B cell (primary cell): ENCODE measurements around the gene SPINK9. TPM values are rescaled to one million over a fixed set of nuclear protein-coding genes. Genes with fewer than 3 reads are reported as not detected.

Experiments
- ATAC-seq: fragments of 200-7000 bp; cut with Tn5 transposase; one replicate; pipeline ENCODE4 v1.10.0; 2021; ENCODE audit warnings: low read depth, mild to moderate bottlenecking, moderate number of reproducible peaks, moderate library complexity
- CTCF ChIA-PET: fragments of 350-600 bp; sonication (Branson Sonifier 250); formaldehyde crosslinking; loops from one replicate; lab custom pipeline; 2021; ENCODE audit warnings: antibody characterized with exemption, inconsistent platforms; lab: Charles Lee
- POLR2A ChIA-PET: fragments of 350-600 bp; sonication (Branson Sonifier 250); formaldehyde crosslinking; loops from one replicate; lab custom pipeline; 2021; ENCODE audit warnings: antibody characterized with exemption; lab: Charles Lee
- DNase-seq: peaks from one replicate; pipeline ENCODE4 v3.0.0; 2013
- H2AFZ ChIP-seq: 2 replicates; pipeline ENCODE4 v1.6.1; 2012; ENCODE audit warnings: mild to moderate bottlenecking, low read depth, low read length; ENCODE audit not compliant: insufficient read depth, poor library complexity, severe bottlenecking
- H3K27ac ChIP-seq, 2 donors: 1 replicate in 1 of 2; 2 replicates in 1 of 2; pipeline ENCODE4 v1.5.1; 2012 to 2013; ENCODE audit warnings: low read length in 2 of 2, mild to moderate bottlenecking in 2 of 2, moderate library complexity in 1 of 2
- H3K27me3 ChIP-seq, 4 experiments: fragments of 200-600 bp in 1 of 4; sonication (generic) in 1 of 4; replicated peaks in 1 of 4; 1 replicate in 2 of 4; 2 replicates in 2 of 4; pipeline versions ENCODE4 v1.6.1 to v1.7.0; 2013 to 2016; ENCODE audit warnings: low read length in 3 of 4, mild to moderate bottlenecking in 2 of 4, mixed read lengths in 1 of 4, moderate library complexity in 1 of 4; ENCODE audit not compliant: insufficient read depth in 4 of 4, control insufficient read depth in 3 of 4; ENCODE audit errors: control extremely low read depth in 1 of 4
- H3K36me3 ChIP-seq, 2 experiments: replicated peaks in 1 of 2; 1 replicate in 1 of 2; 2 replicates in 1 of 2; pipeline versions ENCODE4 v1.6.1 to v1.7.1; 2013; ENCODE audit warnings: low read length in 1 of 2; ENCODE audit not compliant: insufficient read depth in 2 of 2, control insufficient read depth in 1 of 2; ENCODE audit errors: control extremely low read depth in 1 of 2, extremely low read depth in 1 of 2
- H3K4me1 ChIP-seq, 2 donors: fragments of 200-600 bp in 1 of 2; sonication (generic) in 1 of 2; 1 replicate in 1 of 2; 2 replicates in 1 of 2; pipeline versions ENCODE4 v1.5.1 to v1.6.1; 2013 to 2017; ENCODE audit warnings: low read length in 2 of 2; ENCODE audit not compliant: control insufficient read depth in 2 of 2, insufficient read depth in 2 of 2
- H3K4me2 ChIP-seq: replicated peaks from 2 replicates; pipeline ENCODE3; 2012; ENCODE audit warnings: mild to moderate bottlenecking, low read depth, low read length; ENCODE audit not compliant: poor library complexity, severe bottlenecking
- H3K4me3 ChIP-seq, 5 experiments: fragments of 200-600 bp in 1 of 5; sonication (generic) in 1 of 5; 1 replicate in 3 of 5; 2 replicates in 2 of 5; pipeline versions ENCODE4 v1.5.1 to v1.7.0; 2011 to 2016; ENCODE audit warnings: low read length in 4 of 5, mild to moderate bottlenecking in 4 of 5, low read depth in 2 of 5, control low read depth in 1 of 5, moderate library complexity in 1 of 5; ENCODE audit not compliant: insufficient read depth in 1 of 5; ENCODE audit errors: control extremely low read depth in 1 of 5, extremely low read depth in 1 of 5
- H3K79me2 ChIP-seq: fragments of 200-600 bp; sonication (generic); one replicate; pipeline ENCODE4 v1.6.0; 2016; ENCODE audit warnings: low read length; ENCODE audit not compliant: control insufficient read depth, insufficient read depth
- H3K9ac ChIP-seq: fragments of 200-600 bp; sonication (generic); 2 replicates; pipeline ENCODE4 v1.6.1; 2017; ENCODE audit warnings: mild to moderate bottlenecking, low read length, moderate library complexity
- H3K9me3 ChIP-seq, 3 donors: one replicate each; pipeline versions ENCODE4 v1.6.1 to v1.7.1; 2013; ENCODE audit warnings: low read length in 2 of 3; ENCODE audit not compliant: control insufficient read depth in 2 of 3, insufficient read depth in 1 of 3; ENCODE audit errors: control extremely low read depth in 1 of 3
- H4K20me1 ChIP-seq: 2 replicates; pipeline ENCODE4 v1.6.0; 2012; ENCODE audit warnings: mild to moderate bottlenecking, low read length; ENCODE audit not compliant: insufficient read depth, control insufficient read depth, poor library complexity, severe bottlenecking
- H3K27ac Mint-ChIP-seq: one replicate; pipeline ENCODE4 v1.8.0; 2021; ENCODE audit warnings: mixed read lengths
- H3K27me3 Mint-ChIP-seq: one replicate; pipeline ENCODE4 v1.8.0; 2021; ENCODE audit warnings: mixed read lengths
- H3K4me1 Mint-ChIP-seq: one replicate; pipeline ENCODE4 v1.8.0; 2021; ENCODE audit warnings: mixed read lengths
- H3K4me3 Mint-ChIP-seq: one replicate; pipeline ENCODE4 v1.8.0; 2021; ENCODE audit warnings: mixed read lengths
- H3K9me3 Mint-ChIP-seq: one replicate; pipeline ENCODE4 v1.8.0; 2022; ENCODE audit warnings: mixed read lengths; ENCODE audit not compliant: insufficient read depth
- CTCF ChIP-seq: fragments of 200-600 bp; IDR thresholded peaks from one replicate; pipeline ENCODE4 v1.8.0; 2022; ENCODE audit warnings: antibody characterized with exemption, mild to moderate bottlenecking
- EZH2 ChIP-seq: IDR thresholded peaks from 2 replicates; pipeline ENCODE4 v1.6.1; 2012; ENCODE audit warnings: borderline replicate concordance, low read depth, mild to moderate bottlenecking, moderate library complexity, low read length; ENCODE audit not compliant: insufficient read depth, poor library complexity, severe bottlenecking
- intact Hi-C: fragments of 100-400 bp; cut with micrococcal nuclease; formaldehyde crosslinking; loops from one replicate; pipeline ENCODE4 v1.10.0; 2022
- polyA plus RNA-seq: library from polyadenylated mRNA; depleted of rRNA; stranded (reverse); fragments of >200 nt; gene quantifications from 2 replicates; pipeline ENCODE4 v1.2.3, GENCODE V29; 2012
- total RNA-seq, 2 donors: library from RNA; stranded (reverse); fragments of 120-200 nt in 1 of 2; gene quantifications; 1 replicate in 1 of 2; 2 replicates in 1 of 2; pipeline versions ENCODE4 v1.2.3 to v1.2.4, GENCODE V29; 2013 to 2022

The SPINK9 gene
- total and polyA plus RNA-seq, 2 donors (not counting 1 experiment from before 2014, with no cell fraction given), result not detected

- Mint-ChIP-seq H3K9me3 (peaks cover 4% of the 10 kb centered on the region), H3K27ac (no peak overlapping the region), H3K4me1 (no peaks in the 10 kb centered on the region), H3K27me3 (no peaks in the 10 kb centered on the region), H3K4me3 (no peak overlapping the region)
- no peaks in the 10 kb centered on the region for H3K36me3 ChIP-seq
- no peaks in the 10 kb centered on the region for H3K27me3 ChIP-seq
- DNase-seq (no peak), ATAC-seq (no peak)
- H3K79me2 ChIP-seq, result no peaks in the 10 kb centered on the region
- no peak overlapping the region for H2AFZ ChIP-seq
- intact Hi-C loops, result no loop called here
- H4K20me1 ChIP-seq, result no peaks in the 10 kb centered on the region
- no peak overlapping the region for H3K4me3 ChIP-seq
- H3K4me1 ChIP-seq, result no peaks in the 10 kb centered on the region
- H3K27ac ChIP-seq, result no peak overlapping the region
- CTCF ChIA-PET, result no interaction called here
- H3K4me2 ChIP-seq, result no peak overlapping the region
- POLR2A ChIA-PET, result no interaction called here
- H3K9me3 ChIP-seq, result peaks cover 0 to 2% (median 0%) of the 10 kb centered on the region in 3 donors
- no peak overlapping the region for H3K9ac ChIP-seq
- TF ChIP-seq EZH2 (no peak), CTCF (no peak)
These were observed 29.0 kb downstream of the SPINK9 start for GRCh38 chr5:148364343-148364742.

- no peaks in the 10 kb centered on the region for H3K27me3 ChIP-seq
- H3K27me3 Mint-ChIP-seq, result no peaks in the 10 kb centered on the region
- no peak overlapping the region for H3K27ac Mint-ChIP-seq
- H3K9me3 ChIP-seq, result peaks cover 0 to 2% (median 0%) of the 10 kb centered on the region in 3 donors
- no peaks in the 10 kb centered on the region for H4K20me1 ChIP-seq
- ATAC-seq, result no peak
- no peak for TF ChIP-seq EZH2
- no peak for TF ChIP-seq CTCF
- no peak overlapping the region for H3K4me2 ChIP-seq
- H3K27ac ChIP-seq, result no peak overlapping the region
- no peaks in the 10 kb centered on the region for H3K4me1 Mint-ChIP-seq
- no peak overlapping the region for H3K9ac ChIP-seq
- no peak overlapping the region for H2AFZ ChIP-seq
- H3K36me3 ChIP-seq, result no peaks in the 10 kb centered on the region
- no peak overlapping the region for H3K4me3 ChIP-seq
- no peak for DNase-seq
- H3K4me3 Mint-ChIP-seq, result no peak overlapping the region
- ChIA-PET CTCF (no interaction called here), POLR2A (no interaction called here)
- no peaks in the 10 kb centered on the region for H3K4me1 ChIP-seq
- H3K79me2 ChIP-seq, result no peaks in the 10 kb centered on the region
- intact Hi-C loops, result no loop called here
- H3K9me3 Mint-ChIP-seq, result peaks cover 8% of the 10 kb centered on the region
These were observed 32.9 kb downstream of the SPINK9 start for GRCh38 chr5:148368299-148368698.
